Astrocyte (in vitro differentiated cells and primary cell): ENCODE measurements around the gene ENTPD2. TPM values are rescaled to one million over a fixed set of nuclear protein-coding genes. Genes with fewer than 3 reads are reported as not detected.
"Not testable (repeated sequence)": the region's sequence is repeated elsewhere in the genome, so short reads cannot be mapped to it uniquely, and the experiment has no call there.

Source experiments
- DNase-seq: peaks from one replicate; pipeline ENCODE4 v3.0.0-alpha.2; 2010; ENCODE audit warnings: low read depth
- FAIRE-seq: peaks from 2 replicates; lab custom pipeline; 2011; peaks lifted over from hg19 to GRCh38; lab: Jason Lieb, UNC
- H2AFZ ChIP-seq: 2 replicates; pipeline ENCODE4 v1.6.0; 2012; ENCODE audit warnings: low read depth, low read length, inconsistent platforms
- H3K27ac ChIP-seq: 2 replicates; pipeline ENCODE4 v1.5.1; 2011; ENCODE audit warnings: low read depth, low read length, inconsistent platforms
- H3K27me3 ChIP-seq: 2 replicates; pipeline ENCODE4 v1.6.0; 2011; ENCODE audit warnings: low read length, inconsistent platforms; ENCODE audit not compliant: insufficient read depth
- H3K36me3 ChIP-seq: 2 replicates; pipeline ENCODE4 v1.5.1; 2011; ENCODE audit warnings: low read length, inconsistent platforms; ENCODE audit not compliant: insufficient read depth
- H3K4me1 ChIP-seq: 2 replicates; pipeline ENCODE4 v1.5.1; 2011; ENCODE audit warnings: low read length, inconsistent platforms; ENCODE audit not compliant: insufficient read depth
- H3K4me2 ChIP-seq: 2 replicates; pipeline ENCODE4 v1.6.0; 2012; ENCODE audit warnings: low read length, inconsistent platforms
- H3K4me3 ChIP-seq: 2 replicates; pipeline ENCODE4 v1.5.1; 2011; ENCODE audit warnings: low read depth, mild to moderate bottlenecking, low read length, inconsistent platforms; ENCODE audit not compliant: insufficient read depth
- H3K79me2 ChIP-seq: 2 replicates; pipeline ENCODE4 v1.6.0; 2012; ENCODE audit warnings: mild to moderate bottlenecking, low read length, inconsistent platforms; ENCODE audit not compliant: insufficient read depth
- H3K9ac ChIP-seq: 2 replicates; pipeline ENCODE4 v1.6.0; 2012; ENCODE audit warnings: mild to moderate bottlenecking, low read length, inconsistent platforms
- H3K9me3 ChIP-seq: 2 replicates; pipeline ENCODE4 v1.5.1; 2012; ENCODE audit warnings: low read depth, mild to moderate bottlenecking, low read length, inconsistent platforms; ENCODE audit not compliant: insufficient read depth
- H4K20me1 ChIP-seq: 2 replicates; pipeline ENCODE4 v1.6.0; 2012; ENCODE audit warnings: low read length, inconsistent platforms; ENCODE audit not compliant: insufficient read depth
- H3K27ac Mint-ChIP-seq: one replicate; pipeline ENCODE4 v1.8.0; 2021; ENCODE audit warnings: mild to moderate bottlenecking, mixed read lengths; ENCODE audit not compliant: unreplicated experiment
- H3K27me3 Mint-ChIP-seq: one replicate; pipeline ENCODE4 v1.8.0; 2021; ENCODE audit warnings: low read depth, mixed read lengths; ENCODE audit not compliant: unreplicated experiment
- H3K36me3 Mint-ChIP-seq: one replicate; pipeline ENCODE4 v1.8.0; 2021; ENCODE audit warnings: low read depth, mixed read lengths; ENCODE audit not compliant: unreplicated experiment
- H3K4me1 Mint-ChIP-seq: one replicate; pipeline ENCODE4 v1.8.0; 2021; ENCODE audit warnings: low read depth, mixed read lengths; ENCODE audit not compliant: unreplicated experiment
- H3K4me3 Mint-ChIP-seq: one replicate; pipeline ENCODE4 v1.8.0; 2021; ENCODE audit warnings: mild to moderate bottlenecking, moderate library complexity, mixed read lengths; ENCODE audit not compliant: unreplicated experiment
- H3K9me3 Mint-ChIP-seq: one replicate; pipeline ENCODE4 v1.8.0; 2021; ENCODE audit warnings: mild to moderate bottlenecking, mixed read lengths; ENCODE audit not compliant: unreplicated experiment
- CTCF ChIP-seq: IDR thresholded peaks from 2 replicates; pipeline ENCODE4 v1.5.1; 2011; ENCODE audit warnings: low read depth, mild to moderate bottlenecking, inconsistent platforms, low read length, moderate library complexity; ENCODE audit not compliant: insufficient read depth
- EZH2 ChIP-seq: IDR thresholded peaks from 2 replicates; pipeline ENCODE4 v1.6.1; 2012; ENCODE audit warnings: mild to moderate bottlenecking, low read length, inconsistent platforms; ENCODE audit not compliant: insufficient read depth
- total RNA-seq: library from RNA; stranded (reverse); gene quantifications from 2 replicates; pipeline ENCODE4 v1.2.1, GENCODE V29; 2021

The ENTPD2 gene
- total RNA-seq, 1 donor from 2014 or later, result 0.14 TPM

- Mint-ChIP-seq H3K9me3 (no peaks in the 10 kb centered on the region), H3K4me1 (no peaks in the 10 kb centered on the region), H3K36me3 (peaks cover 6% of the 10 kb centered on the region), H3K27me3 (peaks cover 3% of the 10 kb centered on the region), H3K27ac (no peak overlapping the region), H3K4me3 (no peak overlapping the region)
- TF ChIP-seq CTCF (peak; percentile 70), EZH2 (no peak)
- H2AFZ ChIP-seq, result no peak overlapping the region
- no peaks in the 10 kb centered on the region for H3K36me3 ChIP-seq
- H3K4me3 ChIP-seq, result no peak overlapping the region
- no peaks in the 10 kb centered on the region for H3K4me1 ChIP-seq
- FAIRE-seq, result peak; percentile 66
- peak; percentile 47 for DNase-seq
- no peak overlapping the region for H3K4me2 ChIP-seq
- no peak overlapping the region for H3K9ac ChIP-seq
- no peaks in the 10 kb centered on the region for H3K79me2 ChIP-seq
- H3K9me3 ChIP-seq, result no peaks in the 10 kb centered on the region
- no peak overlapping the region for H3K27ac ChIP-seq
- H4K20me1 ChIP-seq, result peaks cover under 1% of the 10 kb centered on the region
- H3K27me3 ChIP-seq, result no peaks in the 10 kb centered on the region
These were observed 19.0 kb downstream of the ENTPD2 start for GRCh38 chr9:137034709-137035506.

- no peaks in the 10 kb centered on the region for H3K9me3 Mint-ChIP-seq
- Histone ChIP-seq H2AFZ (no peak overlapping the region), H3K9me3 (no peaks in the 10 kb centered on the region), H3K27ac (no peak overlapping the region), H3K27me3 (no peaks in the 10 kb centered on the region), H3K4me1 (peaks cover 2% of the 10 kb centered on the region), H3K79me2 (no peaks in the 10 kb centered on the region), H3K36me3 (no peaks in the 10 kb centered on the region), H4K20me1 (peaks cover 7% of the 10 kb centered on the region), H3K4me2 (no peak overlapping the region), H3K4me3 (no peak overlapping the region), H3K9ac (no peak overlapping the region)
- H3K27me3 Mint-ChIP-seq, result peaks cover 3% of the 10 kb centered on the region
- no peaks in the 10 kb centered on the region for H3K4me1 Mint-ChIP-seq
- no peak overlapping the region for H3K4me3 Mint-ChIP-seq
- peaks cover 6% of the 10 kb centered on the region for H3K36me3 Mint-ChIP-seq
- no peak overlapping the region for H3K27ac Mint-ChIP-seq
- FAIRE-seq, result no peak
- TF ChIP-seq CTCF (no peak), EZH2 (no peak)
- no peak for DNase-seq
These were observed 19.7 kb downstream of the ENTPD2 start for GRCh38 chr9:137034039-137034708.

GRCh38 chr9:137033481-137033880 is 20.4 kb downstream of the ENTPD2 start:
- H3K36me3 ChIP-seq, FAIRE-seq, H3K27me3 ChIP-seq, H2AFZ ChIP-seq, H3K9me3 Mint-ChIP-seq, H4K20me1 ChIP-seq, H3K9ac ChIP-seq, H3K4me3 ChIP-seq, H3K27ac ChIP-seq, H3K4me3 Mint-ChIP-seq, H3K4me1 ChIP-seq, H3K4me1 Mint-ChIP-seq, H3K27me3 Mint-ChIP-seq, H3K4me2 ChIP-seq, H3K9me3 ChIP-seq, H3K36me3 Mint-ChIP-seq, DNase-seq, H3K79me2 ChIP-seq: not testable (repeated sequence)
- H3K27ac Mint-ChIP-seq, result peak overlapping the region; percentile 19
